GM18519 (cell line): ENCODE results near the gene AGRN.

ENCODE experiments used
- ATAC-seq: cut with Tn5 transposase; IDR thresholded peaks from one replicate; pipeline ENCODE4 v1.9.1; 2021; ENCODE audit warnings: mild to moderate bottlenecking, moderate library complexity; ENCODE audit not compliant: unreplicated experiment, low FRiP score

The AGRN gene

DNA sequence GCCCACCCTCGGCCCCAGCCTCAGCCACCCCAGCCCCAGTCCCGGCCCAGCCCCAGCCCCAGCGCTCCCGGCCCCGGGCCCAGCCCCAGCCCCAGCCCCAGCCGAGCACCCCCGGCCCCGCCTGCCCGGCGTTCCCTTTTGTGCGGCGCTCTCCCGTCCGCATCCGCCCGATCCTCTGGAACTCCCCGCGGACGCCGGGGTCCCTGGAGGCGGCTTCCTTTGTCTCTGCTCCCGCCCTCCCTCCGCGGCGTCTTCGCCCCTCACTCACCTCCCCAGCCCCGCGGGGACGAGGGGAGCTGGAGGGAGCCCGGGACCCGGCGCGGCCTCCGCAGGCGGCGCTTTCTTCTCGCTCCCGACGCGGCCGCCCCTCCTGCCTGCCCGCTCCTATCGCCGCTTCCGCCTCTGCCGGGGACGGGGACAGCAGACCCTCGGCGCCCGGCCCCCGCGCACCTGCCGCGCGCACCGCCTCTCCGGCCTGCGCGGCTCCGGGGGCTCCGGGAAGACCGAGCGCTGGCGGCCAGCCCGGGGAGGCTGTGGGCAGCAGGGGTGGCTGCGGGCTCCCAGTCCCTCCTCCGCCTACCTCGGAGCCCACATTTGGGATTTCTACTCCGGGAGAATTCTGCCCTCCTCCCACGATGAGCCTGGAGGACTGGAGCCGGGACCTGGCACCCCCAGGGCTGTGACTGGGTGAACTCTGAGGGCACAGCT is 14.0 kb downstream of the AGRN start:
- no peak for ATAC-seq

- no peak for ATAC-seq
These were observed 14.5 kb downstream of the AGRN start for GRCh38 chr1:1034439-1034781.

DNA sequence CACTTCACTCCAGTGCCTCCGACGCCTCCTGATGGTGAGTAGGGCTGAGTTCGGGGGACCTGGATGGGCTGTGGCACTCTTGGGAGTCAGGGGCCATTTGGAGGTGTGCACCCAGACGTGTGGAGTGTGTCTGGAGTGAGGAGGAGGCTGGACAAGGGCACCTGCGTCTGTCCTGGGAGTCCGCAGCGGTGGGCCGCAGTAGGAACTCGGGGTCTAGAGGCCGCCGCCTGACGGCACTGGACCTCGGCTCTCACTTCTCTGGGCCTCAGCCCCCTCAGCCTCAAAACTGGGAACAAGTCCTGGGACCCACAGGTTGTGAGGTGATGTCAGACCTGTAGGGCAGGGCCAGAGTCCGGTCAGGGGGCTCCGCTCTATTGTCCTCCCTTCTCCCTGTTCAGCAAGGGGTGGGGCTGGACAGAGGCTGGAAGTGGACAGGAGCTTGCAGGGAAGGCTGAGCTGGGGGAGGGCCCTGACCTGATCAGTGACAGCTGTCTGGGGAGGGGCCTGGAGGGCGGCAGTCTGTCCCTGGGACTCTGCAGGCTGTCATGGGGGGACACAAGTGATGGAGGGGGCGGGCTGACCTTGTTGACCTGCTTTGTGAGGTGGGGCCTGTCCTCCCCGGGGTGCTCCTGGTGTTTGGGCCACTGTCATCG is 15.5 kb downstream of the AGRN start:
- no peak for ATAC-seq

GRCh38 chr1:1037366-1038327 is 17.7 kb downstream of the AGRN start:
- no peak for ATAC-seq

DNA sequence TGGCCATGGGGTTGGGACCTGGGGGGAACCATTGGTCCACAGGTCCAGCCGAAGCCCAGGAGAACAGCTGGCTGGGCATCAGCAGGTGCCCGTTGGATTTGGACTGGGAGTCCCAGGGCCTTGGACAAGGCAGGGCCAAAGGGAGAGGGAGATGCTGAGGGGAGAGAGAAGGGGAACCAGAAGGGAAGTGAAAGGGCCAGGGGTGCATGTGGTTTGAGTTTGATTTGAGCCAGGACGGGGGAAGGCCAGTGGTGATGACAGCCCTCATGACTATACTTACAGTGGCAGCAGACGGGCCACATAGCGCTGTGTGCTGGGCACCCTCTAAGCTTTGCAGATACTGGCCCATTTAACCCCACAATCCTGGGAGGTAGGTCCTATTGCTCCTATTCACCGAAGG is 18.8 kb downstream of the AGRN start:
- no peak for ATAC-seq

DNA sequence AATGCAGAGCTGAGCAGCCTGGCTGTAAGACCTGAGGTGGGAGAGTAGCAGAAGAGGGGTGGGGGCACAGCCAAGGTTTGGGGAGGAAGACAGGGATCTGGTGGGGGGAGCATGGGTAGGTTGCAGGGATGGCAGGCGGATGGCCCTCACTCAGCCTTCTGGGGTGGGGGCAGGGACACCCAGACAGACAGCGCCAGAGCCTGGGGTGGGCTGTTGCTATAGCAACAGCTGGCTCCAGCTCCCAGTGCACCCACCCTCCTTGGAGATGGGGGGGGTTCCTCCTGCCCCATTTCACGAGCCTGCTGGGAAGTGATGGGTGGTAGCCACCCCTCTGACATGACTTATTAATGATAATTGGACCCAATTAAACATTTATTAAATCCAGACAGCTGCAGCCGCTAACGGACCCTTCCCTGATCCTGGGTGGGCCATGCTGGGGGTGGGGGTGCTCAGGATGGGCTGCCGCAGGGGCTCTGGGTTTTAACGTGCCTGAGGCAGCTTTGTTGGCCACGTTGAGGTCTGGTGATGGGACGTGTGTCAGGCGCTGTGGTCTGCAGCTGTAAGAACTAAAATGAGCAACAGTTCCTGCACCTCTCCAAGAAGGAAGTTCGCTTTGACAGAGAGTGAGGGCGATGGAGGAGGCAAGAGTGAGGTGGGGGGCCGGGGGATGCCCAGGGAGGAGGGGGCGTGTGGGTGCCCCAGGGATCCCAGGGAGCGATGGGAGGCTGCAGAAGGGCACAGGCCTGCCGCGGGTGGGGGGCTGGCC is 19.4 kb downstream of the AGRN start:
- ATAC-seq, result no peak

DNA sequence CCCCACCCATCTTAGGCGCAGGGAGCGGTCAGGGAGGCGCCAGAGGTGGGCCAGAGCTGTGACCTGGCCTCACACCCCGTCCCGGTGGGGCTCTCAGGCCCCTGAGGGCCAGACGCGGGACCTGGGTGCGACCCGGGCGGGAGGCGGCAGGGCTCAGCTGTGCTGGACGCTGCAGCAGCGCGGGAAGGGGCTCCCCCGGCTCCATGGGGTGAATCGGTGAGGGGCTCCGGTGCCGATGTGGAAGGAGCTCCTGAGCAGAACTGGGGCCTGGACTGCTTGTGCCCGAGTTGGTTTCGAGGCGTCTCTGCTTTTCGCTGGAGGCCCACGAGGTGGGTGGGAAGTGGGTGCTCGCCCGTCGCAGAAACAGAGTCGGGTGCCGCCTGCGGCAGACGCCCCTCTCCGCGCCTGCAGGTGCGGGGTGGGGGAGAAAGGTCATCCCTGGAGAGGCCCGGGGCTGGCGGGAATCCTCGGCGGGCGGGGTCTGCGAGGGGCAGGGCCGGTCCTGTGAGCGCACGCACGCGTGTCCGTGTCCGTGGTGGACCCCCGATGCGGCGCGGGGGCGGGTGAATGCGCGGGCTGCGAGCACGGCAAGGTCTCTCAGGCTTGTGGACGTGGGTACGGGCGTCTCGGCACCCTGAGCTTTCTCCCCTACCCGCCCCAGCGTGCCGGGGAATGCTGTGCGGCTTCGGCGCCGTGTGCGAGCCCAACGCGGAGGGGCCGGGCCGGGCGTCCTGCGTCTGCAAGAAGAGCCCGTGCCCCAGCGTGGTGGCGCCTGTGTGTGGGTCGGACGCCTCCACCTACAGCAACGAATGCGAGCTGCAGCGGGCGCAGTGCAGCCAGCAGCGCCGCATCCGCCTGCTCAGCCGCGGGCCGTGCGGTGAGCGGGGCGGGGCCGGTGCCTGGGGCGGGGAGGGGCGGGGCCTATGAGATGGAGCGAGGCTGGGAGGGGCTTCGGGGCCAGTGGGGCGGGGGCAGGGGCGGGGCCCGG is 20.4 kb downstream of the AGRN start:
- no peak for ATAC-seq

DNA sequence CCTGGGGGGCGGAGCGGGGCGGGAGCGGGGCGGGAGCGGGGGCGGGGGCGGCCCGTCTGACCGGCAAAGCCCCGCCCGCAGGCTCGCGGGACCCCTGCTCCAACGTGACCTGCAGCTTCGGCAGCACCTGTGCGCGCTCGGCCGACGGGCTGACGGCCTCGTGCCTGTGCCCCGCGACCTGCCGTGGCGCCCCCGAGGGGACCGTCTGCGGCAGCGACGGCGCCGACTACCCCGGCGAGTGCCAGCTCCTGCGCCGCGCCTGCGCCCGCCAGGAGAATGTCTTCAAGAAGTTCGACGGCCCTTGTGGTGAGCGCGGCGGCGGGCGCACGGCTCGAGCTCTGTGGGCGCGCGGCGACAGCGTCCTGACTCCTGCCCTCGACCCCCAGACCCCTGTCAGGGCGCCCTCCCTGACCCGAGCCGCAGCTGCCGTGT is 21.2 kb downstream of the AGRN start:
- no peak for ATAC-seq

- no peak for ATAC-seq
These were observed 22.0 kb downstream of the AGRN start for GRCh38 chr1:1041873-1042272.

GRCh38 chr1:1042835-1043234 is 22.9 kb downstream of the AGRN start:
- no peak for ATAC-seq

DNA sequence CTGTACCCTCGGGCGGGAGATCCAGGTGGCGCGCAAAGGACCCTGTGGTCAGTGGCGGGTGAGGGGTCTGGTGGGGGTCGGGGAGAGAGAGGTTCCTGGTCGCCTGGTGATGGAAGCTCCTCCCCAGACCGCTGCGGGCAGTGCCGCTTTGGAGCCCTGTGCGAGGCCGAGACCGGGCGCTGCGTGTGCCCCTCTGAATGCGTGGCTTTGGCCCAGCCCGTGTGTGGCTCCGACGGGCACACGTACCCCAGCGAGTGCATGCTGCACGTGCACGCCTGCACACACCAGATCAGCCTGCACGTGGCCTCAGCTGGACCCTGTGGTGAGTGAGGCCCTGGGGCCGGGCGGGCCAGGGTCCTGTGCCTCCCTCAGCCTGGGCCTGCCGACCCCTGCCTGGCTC is 23.5 kb downstream of the AGRN start:
- no peak for ATAC-seq

DNA sequence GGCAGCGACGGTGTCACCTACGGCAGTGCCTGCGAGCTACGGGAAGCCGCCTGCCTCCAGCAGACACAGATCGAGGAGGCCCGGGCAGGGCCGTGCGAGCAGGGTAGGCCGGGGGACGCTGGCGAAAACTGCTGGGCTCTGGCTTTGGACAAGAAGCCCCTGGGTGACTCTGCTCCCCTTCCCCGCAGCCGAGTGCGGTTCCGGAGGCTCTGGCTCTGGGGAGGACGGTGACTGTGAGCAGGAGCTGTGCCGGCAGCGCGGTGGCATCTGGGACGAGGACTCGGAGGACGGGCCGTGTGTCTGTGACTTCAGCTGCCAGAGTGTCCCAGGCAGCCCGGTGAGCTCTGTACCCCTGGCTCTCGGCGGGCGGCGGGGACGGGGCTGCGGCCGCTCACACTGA is 24.0 kb downstream of the AGRN start:
- ATAC-seq, result no peak

DNA sequence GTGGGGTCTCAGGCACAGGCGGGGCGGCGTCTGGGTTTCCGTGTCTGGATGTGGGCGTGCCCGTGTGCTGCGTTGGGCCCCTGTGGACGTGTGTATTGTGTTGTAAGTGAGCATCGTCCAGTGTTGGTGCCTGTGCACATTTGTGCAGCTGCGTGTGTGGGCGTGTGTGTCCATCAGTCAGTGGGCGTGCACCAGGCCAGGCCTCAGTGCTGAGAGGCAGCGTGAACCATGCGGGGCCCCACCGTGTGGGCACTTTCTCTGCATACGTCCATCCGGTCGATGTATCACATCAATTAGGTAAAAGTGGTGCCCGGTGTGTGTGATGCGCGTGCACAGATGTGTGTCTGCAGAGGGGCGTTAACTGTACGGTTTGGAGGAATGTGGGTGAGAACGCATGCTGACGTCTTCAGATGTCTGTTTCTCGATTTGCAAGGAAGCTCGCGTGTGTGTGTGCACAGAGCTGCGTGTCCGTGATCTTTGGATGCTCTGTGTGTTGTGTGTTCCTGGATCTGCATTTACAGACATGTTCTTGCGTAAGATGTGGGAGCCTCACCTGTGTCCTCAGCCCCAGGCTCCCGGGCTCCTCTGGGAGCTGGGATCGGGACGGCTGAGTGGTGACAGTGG is 24.6 kb downstream of the AGRN start:
- no peak for ATAC-seq

GRCh38 chr1:1045129-1045528 is 25.2 kb downstream of the AGRN start:
- no peak for ATAC-seq

DNA sequence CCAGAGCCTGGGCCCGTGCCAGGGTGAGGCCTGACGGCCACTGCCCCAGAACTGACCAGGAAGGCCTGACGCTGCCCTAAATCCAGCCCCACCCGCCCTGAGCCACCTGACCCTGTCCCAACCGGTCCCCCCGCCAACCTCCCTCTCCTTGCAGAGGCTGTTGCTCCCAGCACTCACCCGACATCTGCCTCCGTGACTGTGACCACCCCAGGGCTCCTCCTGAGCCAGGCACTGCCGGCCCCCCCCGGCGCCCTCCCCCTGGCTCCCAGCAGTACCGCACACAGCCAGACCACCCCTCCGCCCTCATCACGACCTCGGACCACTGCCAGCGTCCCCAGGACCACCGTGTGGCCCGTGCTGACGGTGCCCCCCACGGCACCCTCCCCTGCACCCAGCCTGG is 26.3 kb downstream of the AGRN start:
- no peak for ATAC-seq

GRCh38 chr1:1046767-1047166 is 26.8 kb downstream of the AGRN start:
- no peak for ATAC-seq

DNA sequence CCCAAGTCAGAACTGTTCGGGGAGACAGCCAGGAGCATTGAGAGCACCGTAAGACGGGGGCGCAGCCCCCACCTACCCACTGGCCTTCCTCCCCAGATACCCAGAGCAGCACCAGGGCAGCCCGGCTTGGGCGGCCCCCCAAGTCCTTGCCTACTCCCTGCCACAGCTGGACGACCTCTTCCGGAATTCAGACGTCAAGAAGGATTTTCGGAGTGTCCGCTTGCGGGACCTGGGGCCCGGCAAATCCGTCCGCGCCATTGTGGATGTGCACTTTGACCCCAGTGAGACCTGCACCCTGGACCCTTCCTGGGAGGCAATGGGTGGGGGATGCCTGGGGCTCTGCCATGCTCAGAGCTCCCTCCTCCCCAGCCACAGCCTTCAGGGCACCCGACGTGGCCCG is 27.5 kb downstream of the AGRN start:
- ATAC-seq, result no peak

GRCh38 chr1:1047963-1048362 is 28.0 kb downstream of the AGRN start:
- no peak for ATAC-seq

DNA sequence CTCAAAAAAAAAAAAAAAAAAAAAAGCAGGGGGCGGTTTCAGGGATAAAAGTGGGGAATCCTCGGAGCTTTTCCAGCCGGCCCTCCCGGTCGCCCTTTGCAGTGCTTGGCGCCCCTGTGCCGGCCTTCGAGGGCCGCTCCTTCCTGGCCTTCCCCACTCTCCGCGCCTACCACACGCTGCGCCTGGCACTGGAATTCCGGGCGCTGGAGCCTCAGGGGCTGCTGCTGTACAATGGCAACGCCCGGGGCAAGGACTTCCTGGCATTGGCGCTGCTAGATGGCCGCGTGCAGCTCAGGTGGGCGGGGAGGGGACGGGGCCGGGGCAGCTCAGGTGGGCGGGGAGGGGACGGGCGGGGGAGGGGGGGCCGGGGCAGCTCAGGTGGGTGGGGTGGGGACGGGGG is 28.8 kb downstream of the AGRN start:
- no peak for ATAC-seq
